OCI-LY3 (cell line): ENCODE results near the gene ZFP92.

Source experiments
- EZH2phosphoT487 ChIP-seq: fragments of 200-600 bp; shearing (Covaris generic); IDR thresholded peaks from 2 replicates; pipeline ENCODE4 v1.6.1; 2018; ENCODE audit warnings: antibody characterized with exemption, mixed run types, low read depth
- TF ChIP-seq, protein P1 (sequence below): fragments of 200-600, 300-600 bp; sonication (generic); IDR thresholded peaks from 2 replicates; pipeline ENCODE4 v1.5.1; 2014; ENCODE audit warnings: antibody characterized with exemption, low read length, low read depth

DNA sequence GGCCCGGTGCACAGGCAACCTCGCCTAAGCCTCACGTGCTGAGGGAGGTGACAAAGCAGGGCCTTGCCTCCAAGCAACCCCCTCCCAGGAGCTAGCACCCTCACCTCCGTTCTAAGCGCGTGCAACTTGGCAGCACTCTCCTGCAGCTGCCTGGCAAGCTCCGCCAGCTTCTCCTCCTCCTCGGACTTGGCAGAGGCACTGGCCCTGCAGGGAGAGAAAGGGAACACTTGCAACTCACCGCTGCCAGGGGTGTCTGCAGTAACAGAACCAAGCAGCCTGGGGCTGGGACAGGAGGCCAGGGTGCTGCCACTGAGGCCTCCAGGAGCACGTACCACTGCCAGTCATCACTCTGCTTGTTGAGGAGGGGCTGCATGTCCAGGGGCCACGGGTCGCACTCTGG lies 44.9 kb downstream of the ZFP92 start:
- TF ChIP-seq, protein P1, sequence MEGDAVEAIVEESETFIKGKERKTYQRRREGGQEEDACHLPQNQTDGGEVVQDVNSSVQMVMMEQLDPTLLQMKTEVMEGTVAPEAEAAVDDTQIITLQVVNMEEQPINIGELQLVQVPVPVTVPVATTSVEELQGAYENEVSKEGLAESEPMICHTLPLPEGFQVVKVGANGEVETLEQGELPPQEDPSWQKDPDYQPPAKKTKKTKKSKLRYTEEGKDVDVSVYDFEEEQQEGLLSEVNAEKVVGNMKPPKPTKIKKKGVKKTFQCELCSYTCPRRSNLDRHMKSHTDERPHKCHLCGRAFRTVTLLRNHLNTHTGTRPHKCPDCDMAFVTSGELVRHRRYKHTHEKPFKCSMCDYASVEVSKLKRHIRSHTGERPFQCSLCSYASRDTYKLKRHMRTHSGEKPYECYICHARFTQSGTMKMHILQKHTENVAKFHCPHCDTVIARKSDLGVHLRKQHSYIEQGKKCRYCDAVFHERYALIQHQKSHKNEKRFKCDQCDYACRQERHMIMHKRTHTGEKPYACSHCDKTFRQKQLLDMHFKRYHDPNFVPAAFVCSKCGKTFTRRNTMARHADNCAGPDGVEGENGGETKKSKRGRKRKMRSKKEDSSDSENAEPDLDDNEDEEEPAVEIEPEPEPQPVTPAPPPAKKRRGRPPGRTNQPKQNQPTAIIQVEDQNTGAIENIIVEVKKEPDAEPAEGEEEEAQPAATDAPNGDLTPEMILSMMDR = no peak
- no peak for TF ChIP-seq EZH2phosphoT487
